Measurements from ENCODE around the gene USP12. TPM values are rescaled to one million over a fixed set of nuclear protein-coding genes. Genes with fewer than 3 reads are reported as not detected.

Gene USP12
- total RNA-seq, 2 donors from 2014 or later, result 51.4 to 78.6 TPM

DNA sequence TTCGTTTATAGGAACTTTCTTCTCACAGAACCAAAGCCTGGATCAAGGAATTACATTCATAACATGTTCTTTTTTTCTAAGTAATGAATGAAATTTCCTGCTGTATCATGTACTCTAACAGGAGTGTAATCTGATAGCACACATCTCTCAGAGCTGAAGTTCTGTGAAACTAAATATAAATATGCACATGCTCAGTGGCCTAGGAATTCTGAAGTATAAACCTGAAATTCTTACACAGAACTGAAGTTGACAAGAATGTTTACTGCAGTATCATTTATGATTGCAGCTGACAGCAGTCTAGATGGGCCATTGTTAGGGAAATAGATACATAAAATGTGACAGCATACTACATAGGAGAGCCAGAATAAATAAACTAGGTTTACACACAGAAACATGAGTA, 54.5 kb downstream of the USP12 start:
- no peaks in the 10 kb centered on the region for H3K27me3 Mint-ChIP-seq
- ATAC-seq, result no peak
- peaks cover 31 to 43% of the 10 kb centered on the region in 2 donors for H3K4me1 Mint-ChIP-seq (ENCODE audit: low read depth in 2 of 2)
- H3K36me3 Mint-ChIP-seq, result peaks cover 22% of the 10 kb centered on the region
- peak overlapping the region in 1 of 2 donors; percentile 41 for H3K27ac Mint-ChIP-seq
- H3K9me3 Mint-ChIP-seq, result peaks cover 1% of the 10 kb centered on the region
- H3K4me3 Mint-ChIP-seq, result no peak overlapping the region
- no peak for DNase-seq (ENCODE audit: low spot score)

DNA sequence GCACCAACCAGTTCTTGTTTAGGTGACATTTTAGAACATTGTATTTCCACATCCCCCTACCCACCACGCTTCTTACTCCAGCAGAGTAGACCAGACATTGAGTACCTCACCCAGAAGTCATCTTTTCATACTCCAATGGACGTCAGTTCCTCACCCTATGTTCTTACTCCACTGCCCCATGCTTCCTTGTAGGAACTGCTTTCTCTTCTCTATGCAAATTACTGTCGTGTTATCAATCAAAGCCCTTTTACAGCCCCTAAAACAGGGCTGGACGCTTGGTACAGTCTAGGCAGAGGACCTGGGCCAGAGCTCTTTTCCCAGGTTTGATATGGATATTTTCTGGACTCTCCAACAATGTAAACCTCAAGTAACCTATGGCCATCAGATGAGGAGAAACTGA, 58.2 kb downstream of the USP12 start:
- no peaks in the 10 kb centered on the region for H3K9me3 Mint-ChIP-seq
- ATAC-seq, result no peak
- H3K27ac Mint-ChIP-seq, result no peak overlapping the region
- no peak for DNase-seq (ENCODE audit: low spot score)
- H3K27me3 Mint-ChIP-seq, result no peaks in the 10 kb centered on the region
- H3K36me3 Mint-ChIP-seq, result peaks cover 13% of the 10 kb centered on the region
- peaks cover 10 to 19% of the 10 kb centered on the region in 2 donors for H3K4me1 Mint-ChIP-seq (ENCODE audit: low read depth in 2 of 2)
- no peak overlapping the region for H3K4me3 Mint-ChIP-seq

DNA sequence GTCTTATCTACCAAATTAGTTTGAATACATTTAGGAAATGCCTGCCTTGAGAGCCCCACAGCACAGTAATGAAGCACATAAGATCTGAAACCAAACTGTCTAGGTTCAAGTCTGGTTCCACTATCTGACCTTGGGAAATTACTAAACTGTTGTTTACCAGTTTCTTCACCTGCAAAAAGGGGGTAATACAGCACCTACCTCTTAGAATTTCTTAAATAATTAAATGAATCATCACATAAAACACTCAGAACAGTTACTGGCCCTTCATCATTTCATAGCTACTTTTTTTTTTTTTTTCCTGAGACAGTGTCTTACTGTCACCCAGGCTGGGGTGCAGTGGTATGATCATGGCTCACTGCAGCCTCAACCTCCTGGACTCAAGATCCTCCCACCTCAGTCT, 59.6 kb downstream of the USP12 start:
- Mint-ChIP-seq H3K27me3 (no peaks in the 10 kb centered on the region), H3K27ac (peak overlapping the region in 1 of 2 donors; percentile 45), H3K36me3 (peaks cover 13% of the 10 kb centered on the region), H3K4me1 (ENCODE audit: low read depth in 2 of 2) (peaks cover 9 to 14% of the 10 kb centered on the region in 2 donors), H3K4me3 (no peak overlapping the region), H3K9me3 (no peaks in the 10 kb centered on the region)
- ATAC-seq (no peak), DNase-seq (ENCODE audit: low spot score) (no peak)

DNA sequence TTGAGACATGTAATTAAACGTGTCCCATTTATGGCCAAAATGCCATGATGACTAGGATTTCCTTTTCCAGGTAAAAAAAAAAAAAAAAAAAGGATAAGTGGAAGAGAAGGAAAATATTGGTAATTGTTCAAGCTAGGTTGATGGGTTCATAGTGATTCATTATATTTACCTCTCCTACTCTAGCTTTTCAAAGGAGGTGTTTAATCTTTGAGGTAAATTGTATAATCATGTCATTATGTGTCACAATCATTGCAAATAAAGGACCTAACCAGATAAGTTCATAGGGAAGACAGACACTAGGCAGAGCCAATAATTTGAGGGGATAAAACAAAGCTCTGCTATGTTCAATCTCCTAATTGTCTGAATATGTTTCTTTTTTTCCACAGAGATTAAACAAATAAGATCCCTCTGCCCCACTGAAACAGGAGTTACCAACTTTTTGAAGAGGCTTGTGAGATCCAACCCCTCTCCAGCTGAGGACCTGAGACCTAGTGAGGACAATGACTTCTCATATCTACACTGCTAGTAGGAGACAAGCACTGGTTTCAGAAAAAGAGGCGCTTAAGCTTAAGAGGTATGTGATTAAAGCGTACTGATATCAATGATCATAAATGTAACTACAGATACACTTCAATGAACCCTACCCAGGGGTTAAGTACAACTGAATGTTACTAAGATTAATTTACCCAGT, 61.4 kb downstream of the USP12 start:
- H3K4me3 Mint-ChIP-seq, result no peak overlapping the region
- no peaks in the 10 kb centered on the region for H3K9me3 Mint-ChIP-seq
- H3K27me3 Mint-ChIP-seq, result no peaks in the 10 kb centered on the region
- H3K27ac Mint-ChIP-seq, result no peak overlapping the region
- H3K36me3 Mint-ChIP-seq, result peaks cover 13% of the 10 kb centered on the region
- DNase-seq (ENCODE audit: low spot score) (no peak), ATAC-seq (no peak)
- peaks cover 12 to 14% of the 10 kb centered on the region in 2 donors for H3K4me1 Mint-ChIP-seq (ENCODE audit: low read depth in 2 of 2)

DNA sequence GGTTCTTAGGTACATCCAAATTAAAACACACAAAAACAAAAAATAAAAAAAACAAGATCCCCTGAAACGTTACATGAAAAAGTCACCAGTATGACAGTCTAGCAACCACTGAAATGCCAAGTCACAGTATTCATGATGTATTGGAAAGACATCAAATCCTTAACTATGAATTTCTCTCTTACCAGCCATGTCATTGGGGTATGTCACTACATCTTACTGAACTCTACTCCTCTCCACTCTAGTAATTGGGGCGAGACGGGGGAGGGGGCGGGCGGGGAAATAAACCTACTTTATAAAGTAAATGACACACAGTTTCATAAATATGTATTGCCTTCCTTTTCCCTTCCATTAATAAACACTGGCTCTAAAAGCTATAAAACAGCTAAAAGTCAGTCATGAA, 65.5 kb downstream of the USP12 start:
- no peaks in the 10 kb centered on the region for H3K9me3 Mint-ChIP-seq
- no peak overlapping the region for H3K27ac Mint-ChIP-seq
- H3K4me3 Mint-ChIP-seq, result no peak overlapping the region
- H3K36me3 Mint-ChIP-seq, result peaks cover 17% of the 10 kb centered on the region
- DNase-seq (ENCODE audit: low spot score) (no peak), ATAC-seq (no peak)
- peaks cover 11 to 16% of the 10 kb centered on the region in 2 donors for H3K4me1 Mint-ChIP-seq (ENCODE audit: low read depth in 2 of 2)
- H3K27me3 Mint-ChIP-seq, result no peaks in the 10 kb centered on the region

GRCh38 chr13:27104606-27105005, 67.0 kb downstream of the USP12 start:
- H3K4me3 Mint-ChIP-seq, result no peak overlapping the region
- H3K4me1 Mint-ChIP-seq (ENCODE audit: low read depth in 2 of 2), result peaks cover 18 to 24% of the 10 kb centered on the region in 2 donors
- H3K27me3 Mint-ChIP-seq, result no peaks in the 10 kb centered on the region
- no peak for DNase-seq (ENCODE audit: low spot score)
- peaks cover 17% of the 10 kb centered on the region for H3K36me3 Mint-ChIP-seq
- ATAC-seq, result no peak
- H3K9me3 Mint-ChIP-seq, result no peaks in the 10 kb centered on the region
- no peak overlapping the region for H3K27ac Mint-ChIP-seq

GRCh38 chr13:27101847-27102246, 69.8 kb downstream of the USP12 start:
- peak overlapping the region in 1 of 2 donors; percentile 10 for H3K27ac Mint-ChIP-seq
- ATAC-seq, result no peak
- no peaks in the 10 kb centered on the region for H3K9me3 Mint-ChIP-seq
- H3K36me3 Mint-ChIP-seq, result peaks cover 21% of the 10 kb centered on the region
- H3K4me3 Mint-ChIP-seq, result no peak overlapping the region
- peaks cover 24 to 34% of the 10 kb centered on the region in 2 donors for H3K4me1 Mint-ChIP-seq (ENCODE audit: low read depth in 2 of 2)
- no peak for DNase-seq (ENCODE audit: low spot score)
- H3K27me3 Mint-ChIP-seq, result no peaks in the 10 kb centered on the region

DNA sequence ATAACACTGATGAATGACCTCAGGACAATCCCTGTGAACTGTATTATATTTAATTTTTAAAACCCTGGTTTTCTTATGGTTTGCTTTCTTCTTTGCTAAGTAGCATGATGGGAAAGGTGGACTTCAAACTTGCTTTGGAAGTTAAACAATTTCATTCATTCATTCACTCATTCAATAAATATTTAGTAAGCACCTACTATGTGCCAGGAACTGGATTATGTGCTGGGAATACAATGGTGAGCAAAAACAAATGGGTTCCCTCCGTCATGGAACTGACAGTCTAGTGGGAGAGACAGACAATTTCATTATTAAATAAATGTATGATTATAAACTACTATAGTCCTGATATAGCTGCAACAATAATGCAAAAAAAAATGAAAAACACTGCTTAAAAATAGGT, 70.3 kb downstream of the USP12 start:
- Mint-ChIP-seq H3K4me1 (ENCODE audit: low read depth in 2 of 2) (peaks cover 24 to 34% of the 10 kb centered on the region in 2 donors), H3K27me3 (no peaks in the 10 kb centered on the region), H3K36me3 (peaks cover 21% of the 10 kb centered on the region), H3K9me3 (no peaks in the 10 kb centered on the region), H3K27ac (no peak overlapping the region), H3K4me3 (no peak overlapping the region)
- DNase-seq (ENCODE audit: low spot score) (no peak), ATAC-seq (no peak)

GRCh38 chr13:27097691-27098090, 73.9 kb downstream of the USP12 start:
- Mint-ChIP-seq H3K36me3 (peaks cover 31% of the 10 kb centered on the region), H3K27ac (peak overlapping the region in 1 of 2 donors; percentile 22), H3K4me3 (no peak overlapping the region), H3K27me3 (no peaks in the 10 kb centered on the region), H3K4me1 (ENCODE audit: low read depth in 2 of 2) (peaks cover 20 to 32% of the 10 kb centered on the region in 2 donors), H3K9me3 (no peaks in the 10 kb centered on the region)
- ATAC-seq, result peak in 1 of 2 donors; percentile 44
- DNase-seq (ENCODE audit: low spot score), result no peak

DNA sequence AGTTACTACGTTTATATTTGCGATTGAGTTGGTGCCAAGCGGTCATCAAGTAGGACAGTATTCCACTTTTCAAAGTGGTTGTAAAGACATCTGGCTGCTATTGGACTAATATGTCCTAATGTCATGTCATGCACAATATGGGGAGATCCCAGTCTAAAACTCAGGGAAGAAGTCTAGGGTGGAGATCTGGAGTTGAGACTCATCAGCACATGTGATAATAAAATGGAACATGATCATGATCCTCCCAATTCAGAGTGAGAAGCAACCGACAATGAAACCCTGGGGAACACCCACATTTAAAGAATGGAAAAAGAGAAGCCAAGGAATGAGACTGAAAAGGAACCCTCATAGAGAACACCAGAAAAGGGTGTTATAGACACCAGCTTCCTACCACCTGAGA, 80.2 kb downstream of the USP12 start:
- ATAC-seq (no peak), DNase-seq (ENCODE audit: low spot score) (no peak)
- no peaks in the 10 kb centered on the region for H3K9me3 Mint-ChIP-seq
- peaks cover 16 to 18% of the 10 kb centered on the region in 2 donors for H3K4me1 Mint-ChIP-seq (ENCODE audit: low read depth in 2 of 2)
- H3K27ac Mint-ChIP-seq, result peak overlapping the region in 1 of 2 donors; percentile 4
- H3K4me3 Mint-ChIP-seq, result no peak overlapping the region
- H3K36me3 Mint-ChIP-seq, result peaks cover 46% of the 10 kb centered on the region
- no peaks in the 10 kb centered on the region for H3K27me3 Mint-ChIP-seq

- H3K4me3 Mint-ChIP-seq, result no peak overlapping the region
- H3K9me3 Mint-ChIP-seq, result no peaks in the 10 kb centered on the region
- ATAC-seq, result no peak
- DNase-seq (ENCODE audit: low spot score), result no peak
- no peaks in the 10 kb centered on the region for H3K27me3 Mint-ChIP-seq
- H3K4me1 Mint-ChIP-seq (ENCODE audit: low read depth in 2 of 2), result peaks cover 16 to 19% of the 10 kb centered on the region in 2 donors
- peaks cover 43% of the 10 kb centered on the region for H3K36me3 Mint-ChIP-seq
- no peak overlapping the region for H3K27ac Mint-ChIP-seq
These were observed 83.0 kb downstream of the USP12 start for GRCh38 chr13:27088619-27089018.

- peaks cover 36% of the 10 kb centered on the region for H3K36me3 Mint-ChIP-seq
- H3K4me1 Mint-ChIP-seq (ENCODE audit: low read depth in 2 of 2), result peaks cover 19 to 27% of the 10 kb centered on the region in 2 donors
- H3K27me3 Mint-ChIP-seq, result no peaks in the 10 kb centered on the region
- no peaks in the 10 kb centered on the region for H3K9me3 Mint-ChIP-seq
- H3K4me3 Mint-ChIP-seq, result no peak overlapping the region
- H3K27ac Mint-ChIP-seq, result peak overlapping the region; percentile 1 to 6
- no peak for ATAC-seq
- no peak for DNase-seq (ENCODE audit: low spot score)
These were observed 84.9 kb downstream of the USP12 start for GRCh38 chr13:27086599-27087265.

DNA sequence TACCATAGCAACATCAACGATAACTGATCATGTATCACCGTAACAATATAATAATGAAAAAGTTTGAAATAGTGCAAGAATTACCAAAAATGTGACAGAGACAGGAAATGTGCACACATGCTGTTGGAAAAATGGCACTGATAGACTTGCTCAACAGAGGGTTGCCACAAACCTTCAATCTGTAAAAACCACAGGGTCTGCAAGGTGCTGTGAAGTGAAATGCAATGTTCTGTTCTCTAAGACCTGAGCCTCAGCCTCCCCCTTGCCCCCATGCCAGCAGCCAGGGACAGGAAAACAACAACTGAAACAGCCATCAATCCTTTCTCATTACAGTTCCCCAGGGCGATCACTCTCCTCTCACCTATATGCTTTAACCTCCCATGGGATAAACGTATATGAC, 88.4 kb downstream of the USP12 start:
- peak; percentile 31 to 57 for ATAC-seq
- H3K27ac Mint-ChIP-seq, result peak overlapping the region; percentile 37 to 59
- DNase-seq (ENCODE audit: low spot score), result no peak

GRCh38 chr13:27081893-27082679, 89.5 kb downstream of the USP12 start:
- Mint-ChIP-seq H3K9me3 (no peaks in the 10 kb centered on the region), H3K27ac (peak overlapping the region; percentile 37 to 59), H3K4me3 (no peak overlapping the region), H3K36me3 (peaks cover 38% of the 10 kb centered on the region), H3K4me1 (ENCODE audit: low read depth in 2 of 2) (peaks cover 31 to 39% of the 10 kb centered on the region in 2 donors), H3K27me3 (no peaks in the 10 kb centered on the region)
- ATAC-seq (no peak), DNase-seq (ENCODE audit: low spot score) (no peak)

More for the DNA sequence above, 88.4 kb downstream of the USP12 start:
- Mint-ChIP-seq H3K9me3 (no peaks in the 10 kb centered on the region), H3K4me1 (ENCODE audit: low read depth in 2 of 2) (peaks cover 36% of the 10 kb centered on the region in 2 donors), H3K36me3 (peaks cover 39% of the 10 kb centered on the region), H3K4me3 (no peak overlapping the region), H3K27me3 (no peaks in the 10 kb centered on the region)

Data from natural killer cell treated with Interleukin-12 subunit alpha and Interleukin-12 subunit beta and Interleukin-15 and Interleukin-18, amount 100 ng/mL, for 72 hours (primary cell).